Measurements from ENCODE around the gene LRRC4C. TPM values are rescaled to one million over a fixed set of nuclear protein-coding genes. Genes with fewer than 3 reads are reported as not detected.

The LRRC4C gene
- total RNA-seq, 1 experiment from 2014 or later, result 0.15 TPM

DNA sequence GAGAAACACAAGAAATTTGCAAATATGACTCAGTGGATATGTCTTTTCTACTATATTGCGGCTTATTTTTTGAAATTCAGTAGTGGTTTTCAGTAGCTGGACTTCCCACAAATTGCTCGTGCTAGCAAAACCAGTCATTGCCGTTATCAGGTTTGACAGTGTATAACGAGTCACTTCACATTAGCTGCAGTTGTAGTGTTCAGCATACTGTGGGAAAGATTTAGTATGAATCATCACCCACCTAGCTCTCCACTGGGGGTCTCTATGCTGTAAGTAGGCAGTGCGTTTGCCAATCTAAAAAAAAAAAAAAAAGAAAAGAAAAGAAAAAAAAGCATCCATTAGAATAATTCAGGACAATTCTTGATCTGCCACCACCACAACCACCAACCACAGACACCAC lies 1318.9 kb downstream of the LRRC4C start:
- Histone ChIP-seq H3K27me3 (ENCODE audit: control insufficient read depth, insufficient read depth, low read length) (no peaks in the 10 kb centered on the region), H3K4me1 (ENCODE audit: control insufficient read depth, insufficient read depth, low read length) (no peaks in the 10 kb centered on the region), H3K4me3 (ENCODE audit: low read depth in 2 of 2, low read length in 2 of 2) (no peak overlapping the region), H3K9me3 (ENCODE audit: control insufficient read depth, insufficient read depth, low read depth, low read length) (no peaks in the 10 kb centered on the region), H3K27ac (ENCODE audit: low read length) (no peak overlapping the region), H3K36me3 (ENCODE audit: control insufficient read depth, insufficient read depth, low read length) (no peaks in the 10 kb centered on the region)
- CTCF ChIA-PET, result no interaction called here
- ATAC-seq (no peak), DNase-seq (ENCODE audit: low read depth, low spot score) (no peak)
- no TSS peak for BruUV-seq (replicated peaks)
- TF ChIP-seq POLR2AphosphoS5 (IDR thresholded peaks at IDR 0.05; ENCODE audit: low read depth, low read length), result no peak
- TF ChIP-seq, protein P1, sequence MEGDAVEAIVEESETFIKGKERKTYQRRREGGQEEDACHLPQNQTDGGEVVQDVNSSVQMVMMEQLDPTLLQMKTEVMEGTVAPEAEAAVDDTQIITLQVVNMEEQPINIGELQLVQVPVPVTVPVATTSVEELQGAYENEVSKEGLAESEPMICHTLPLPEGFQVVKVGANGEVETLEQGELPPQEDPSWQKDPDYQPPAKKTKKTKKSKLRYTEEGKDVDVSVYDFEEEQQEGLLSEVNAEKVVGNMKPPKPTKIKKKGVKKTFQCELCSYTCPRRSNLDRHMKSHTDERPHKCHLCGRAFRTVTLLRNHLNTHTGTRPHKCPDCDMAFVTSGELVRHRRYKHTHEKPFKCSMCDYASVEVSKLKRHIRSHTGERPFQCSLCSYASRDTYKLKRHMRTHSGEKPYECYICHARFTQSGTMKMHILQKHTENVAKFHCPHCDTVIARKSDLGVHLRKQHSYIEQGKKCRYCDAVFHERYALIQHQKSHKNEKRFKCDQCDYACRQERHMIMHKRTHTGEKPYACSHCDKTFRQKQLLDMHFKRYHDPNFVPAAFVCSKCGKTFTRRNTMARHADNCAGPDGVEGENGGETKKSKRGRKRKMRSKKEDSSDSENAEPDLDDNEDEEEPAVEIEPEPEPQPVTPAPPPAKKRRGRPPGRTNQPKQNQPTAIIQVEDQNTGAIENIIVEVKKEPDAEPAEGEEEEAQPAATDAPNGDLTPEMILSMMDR (IDR thresholded peaks at IDR 0.05), result no peak
- TF ChIP-seq SIN3A (IDR thresholded peaks at IDR 0.05; ENCODE audit: borderline replicate concordance, insufficient read depth, low read depth, low read length), result no peak
- TF ChIP-seq, protein P2, sequence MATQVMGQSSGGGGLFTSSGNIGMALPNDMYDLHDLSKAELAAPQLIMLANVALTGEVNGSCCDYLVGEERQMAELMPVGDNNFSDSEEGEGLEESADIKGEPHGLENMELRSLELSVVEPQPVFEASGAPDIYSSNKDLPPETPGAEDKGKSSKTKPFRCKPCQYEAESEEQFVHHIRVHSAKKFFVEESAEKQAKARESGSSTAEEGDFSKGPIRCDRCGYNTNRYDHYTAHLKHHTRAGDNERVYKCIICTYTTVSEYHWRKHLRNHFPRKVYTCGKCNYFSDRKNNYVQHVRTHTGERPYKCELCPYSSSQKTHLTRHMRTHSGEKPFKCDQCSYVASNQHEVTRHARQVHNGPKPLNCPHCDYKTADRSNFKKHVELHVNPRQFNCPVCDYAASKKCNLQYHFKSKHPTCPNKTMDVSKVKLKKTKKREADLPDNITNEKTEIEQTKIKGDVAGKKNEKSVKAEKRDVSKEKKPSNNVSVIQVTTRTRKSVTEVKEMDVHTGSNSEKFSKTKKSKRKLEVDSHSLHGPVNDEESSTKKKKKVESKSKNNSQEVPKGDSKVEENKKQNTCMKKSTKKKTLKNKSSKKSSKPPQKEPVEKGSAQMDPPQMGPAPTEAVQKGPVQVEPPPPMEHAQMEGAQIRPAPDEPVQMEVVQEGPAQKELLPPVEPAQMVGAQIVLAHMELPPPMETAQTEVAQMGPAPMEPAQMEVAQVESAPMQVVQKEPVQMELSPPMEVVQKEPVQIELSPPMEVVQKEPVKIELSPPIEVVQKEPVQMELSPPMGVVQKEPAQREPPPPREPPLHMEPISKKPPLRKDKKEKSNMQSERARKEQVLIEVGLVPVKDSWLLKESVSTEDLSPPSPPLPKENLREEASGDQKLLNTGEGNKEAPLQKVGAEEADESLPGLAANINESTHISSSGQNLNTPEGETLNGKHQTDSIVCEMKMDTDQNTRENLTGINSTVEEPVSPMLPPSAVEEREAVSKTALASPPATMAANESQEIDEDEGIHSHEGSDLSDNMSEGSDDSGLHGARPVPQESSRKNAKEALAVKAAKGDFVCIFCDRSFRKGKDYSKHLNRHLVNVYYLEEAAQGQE (IDR thresholded peaks at IDR 0.05; ENCODE audit: insufficient read depth in 1 of 2, low read depth in 2 of 2, low read length in 1 of 2), result no peak
- TF ChIP-seq TCF7L2 (IDR thresholded peaks at IDR 0.05; ENCODE audit: low read depth, low read length), result no peak
- intact Hi-C loops (cut with micrococcal nuclease; ENCODE audit: unreplicated experiment), result no loop called here
- POLR2A ChIA-PET, result no interaction called here
- in situ Hi-C loops (cut with HindIII; ENCODE audit: low pct_unique_long_range_greater_than_20kb, low sequenced_read_pairs), result no loop called here

DNA sequence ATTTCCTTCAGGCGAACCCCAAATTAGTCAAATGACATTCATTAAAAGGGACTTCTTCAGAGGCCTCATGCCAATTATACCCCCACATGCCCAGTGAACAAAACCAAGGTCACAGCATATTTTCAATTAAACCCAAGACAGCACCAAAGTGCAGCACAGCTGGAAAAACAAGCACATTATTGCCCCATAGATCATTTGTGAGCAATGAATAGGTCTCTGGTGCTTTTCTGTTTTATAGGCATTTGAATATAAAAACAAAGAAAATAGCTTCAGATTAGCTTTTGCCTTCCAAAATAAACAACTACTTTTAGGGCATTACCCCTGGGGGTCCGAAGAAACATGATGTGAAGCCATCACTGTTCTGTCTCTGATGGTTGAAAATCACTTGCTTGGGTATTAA lies 1319.9 kb downstream of the LRRC4C start:
- Histone ChIP-seq H3K4me1 (ENCODE audit: control insufficient read depth, insufficient read depth, low read length) (no peaks in the 10 kb centered on the region), H3K27ac (ENCODE audit: low read length) (no peak overlapping the region), H3K27me3 (ENCODE audit: control insufficient read depth, insufficient read depth, low read length) (no peaks in the 10 kb centered on the region), H3K9me3 (ENCODE audit: control insufficient read depth, insufficient read depth, low read depth, low read length) (no peaks in the 10 kb centered on the region), H3K4me3 (ENCODE audit: low read depth in 2 of 2, low read length in 2 of 2) (no peak overlapping the region), H3K36me3 (ENCODE audit: control insufficient read depth, insufficient read depth, low read length) (no peaks in the 10 kb centered on the region)
- in situ Hi-C loops (cut with HindIII; ENCODE audit: low pct_unique_long_range_greater_than_20kb, low sequenced_read_pairs) (no loop called here), intact Hi-C loops (cut with micrococcal nuclease; ENCODE audit: unreplicated experiment) (no loop called here)
- CTCF ChIA-PET, result no interaction called here
- no TSS peak for BruUV-seq (replicated peaks)
- ATAC-seq, result no peak
- POLR2A ChIA-PET, result no interaction called here
- no peak for DNase-seq (ENCODE audit: low read depth, low spot score)
- TF ChIP-seq, protein P2 (IDR thresholded peaks at IDR 0.05; ENCODE audit: insufficient read depth in 1 of 2, low read depth in 2 of 2, low read length in 1 of 2), result no peak
- no peak for TF ChIP-seq SIN3A (IDR thresholded peaks at IDR 0.05; ENCODE audit: borderline replicate concordance, insufficient read depth, low read depth, low read length)
- TF ChIP-seq, protein P1 (IDR thresholded peaks at IDR 0.05), result no peak
- TF ChIP-seq TCF7L2 (IDR thresholded peaks at IDR 0.05; ENCODE audit: low read depth, low read length), result no peak
- no peak for TF ChIP-seq POLR2AphosphoS5 (IDR thresholded peaks at IDR 0.05; ENCODE audit: low read depth, low read length)

Measured in Panc1 (cell line).